H4 (cell line): ENCODE measurements around the gene FYB2. TPM values are rescaled to one million over a fixed set of nuclear protein-coding genes. Genes with fewer than 3 reads are reported as not detected.

Experiments
- DNase-seq: peaks from one replicate; pipeline ENCODE4 v3.0.0-alpha.2; 2015; ENCODE audit warnings: low spot score
- total RNA-seq: library from RNA; depleted of rRNA; stranded (reverse); fragments of >200 nt; shearing (Covaris generic); gene quantifications from 2 replicates; pipeline ENCODE4 v1.2.3, GENCODE V29; 2014; rRNA removed

FYB2 gene, protein sequence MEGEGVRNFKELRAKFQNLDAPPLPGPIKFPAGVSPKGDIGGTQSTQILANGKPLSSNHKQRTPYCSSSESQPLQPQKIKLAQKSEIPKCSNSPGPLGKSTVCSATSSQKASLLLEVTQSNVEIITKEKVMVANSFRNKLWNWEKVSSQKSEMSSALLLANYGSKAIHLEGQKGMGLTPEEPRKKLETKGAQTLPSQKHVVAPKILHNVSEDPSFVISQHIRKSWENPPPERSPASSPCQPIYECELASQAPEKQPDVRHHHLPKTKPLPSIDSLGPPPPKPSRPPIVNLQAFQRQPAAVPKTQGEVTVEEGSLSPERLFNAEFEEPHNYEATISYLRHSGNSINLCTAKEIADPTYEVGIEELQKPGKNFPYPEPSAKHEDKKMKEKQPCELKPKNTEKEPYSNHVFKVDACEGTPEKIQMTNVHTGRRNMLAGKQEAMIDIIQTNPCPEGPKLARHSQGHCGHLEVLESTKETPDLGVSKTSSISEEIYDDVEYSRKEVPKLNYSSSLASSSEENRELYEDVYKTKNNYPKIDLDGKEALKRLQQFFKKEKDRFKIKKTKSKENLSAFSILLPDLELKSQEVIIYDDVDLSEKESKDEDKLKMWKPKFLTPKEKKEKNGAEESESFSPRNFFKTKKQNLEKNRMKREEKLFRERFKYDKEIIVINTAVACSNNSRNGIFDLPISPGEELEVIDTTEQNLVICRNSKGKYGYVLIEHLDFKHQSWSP
- total RNA-seq: not detected in 2 replicates

DNA sequence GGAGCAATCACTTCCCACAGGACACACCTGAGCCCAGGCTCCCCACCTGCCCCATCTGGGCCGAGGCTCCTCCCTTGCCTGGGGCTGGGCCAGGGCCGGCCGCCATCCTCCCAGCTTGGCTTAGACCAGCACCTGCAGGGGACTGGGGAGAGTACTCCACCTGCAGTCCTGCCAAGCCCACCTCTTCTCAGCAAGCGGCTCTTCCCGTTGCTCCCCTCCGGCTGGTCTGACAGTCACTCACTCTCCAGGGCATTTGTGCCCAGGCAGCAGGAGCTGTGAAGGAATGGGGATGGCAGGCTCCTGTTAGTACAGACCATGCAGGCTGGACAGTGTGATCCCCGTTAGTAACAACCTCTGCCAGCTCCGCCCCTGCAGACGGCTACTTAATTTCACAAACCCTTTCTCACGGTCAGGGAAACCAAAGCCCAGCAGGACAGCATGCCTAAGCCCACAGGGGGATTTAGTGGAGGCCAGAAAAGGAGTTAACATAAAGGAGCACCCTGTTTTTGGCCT, at the start of gene FYB2:
Gene FYB2 (minus strand): TSS at position 18 of the 513 bp plus-strand sequence. CDS start 114 bp downstream, outside the sequence.
- no peak for DNase-seq

DNA sequence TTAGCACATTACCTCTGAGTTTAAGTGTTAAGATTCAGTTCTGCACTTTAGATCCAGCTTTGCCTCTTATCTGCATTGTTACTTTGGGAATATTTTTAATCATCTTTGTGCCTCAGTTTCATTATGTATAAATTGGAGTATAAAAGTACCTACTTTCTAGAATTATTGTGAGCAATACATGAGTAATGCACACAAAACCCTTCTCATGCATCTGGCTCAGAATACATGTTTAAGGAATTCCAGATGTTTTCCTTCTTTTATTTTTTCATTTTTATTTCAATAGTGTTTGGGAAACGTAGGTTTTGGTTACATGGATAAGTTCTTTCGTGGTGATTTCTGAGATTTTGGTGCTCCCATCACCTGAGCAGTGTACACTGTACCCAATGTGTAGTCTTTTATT, 49.6 kb upstream of the FYB2 start:
- no peak for DNase-seq

DNA sequence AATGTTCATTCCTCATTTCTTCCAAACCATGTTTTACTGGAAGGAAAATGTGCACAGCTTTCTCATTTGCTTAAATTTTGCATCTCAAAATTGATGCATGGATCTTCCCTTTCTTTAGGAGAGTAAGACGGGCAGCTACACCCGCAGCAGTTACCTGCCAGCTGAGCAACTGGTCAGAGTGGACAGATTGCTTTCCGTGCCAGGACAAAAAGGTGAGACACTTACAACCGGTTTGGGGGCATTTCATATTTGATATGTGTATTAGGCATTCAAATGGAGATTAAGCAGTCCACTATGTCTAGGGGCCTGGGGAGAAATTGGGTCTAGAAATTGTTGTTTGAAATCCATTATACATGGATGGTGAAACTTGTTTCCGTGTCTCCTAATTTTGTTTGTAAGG, 48.3 kb upstream of the FYB2 start:
- no peak for DNase-seq

DNA sequence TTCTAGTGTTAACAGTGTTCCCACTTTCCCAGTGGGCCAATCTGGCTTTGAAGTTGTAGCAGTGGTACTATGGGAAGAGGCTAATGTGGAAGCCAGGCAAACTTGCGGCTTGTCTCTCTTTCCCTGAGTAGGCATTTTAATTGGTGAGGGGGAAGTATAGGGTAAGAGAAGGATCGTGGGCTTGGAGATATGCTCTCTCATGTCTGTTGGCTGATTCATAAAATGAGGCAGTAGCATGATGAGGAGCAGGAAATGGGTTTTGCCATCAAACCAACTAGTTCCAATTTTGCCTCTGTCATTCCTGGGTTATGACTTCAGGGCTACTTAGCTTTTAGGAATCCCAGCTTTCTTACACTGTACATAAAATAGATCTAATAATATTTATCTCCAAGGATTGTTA, 47.5 kb upstream of the FYB2 start:
- DNase-seq: no peak

DNA sequence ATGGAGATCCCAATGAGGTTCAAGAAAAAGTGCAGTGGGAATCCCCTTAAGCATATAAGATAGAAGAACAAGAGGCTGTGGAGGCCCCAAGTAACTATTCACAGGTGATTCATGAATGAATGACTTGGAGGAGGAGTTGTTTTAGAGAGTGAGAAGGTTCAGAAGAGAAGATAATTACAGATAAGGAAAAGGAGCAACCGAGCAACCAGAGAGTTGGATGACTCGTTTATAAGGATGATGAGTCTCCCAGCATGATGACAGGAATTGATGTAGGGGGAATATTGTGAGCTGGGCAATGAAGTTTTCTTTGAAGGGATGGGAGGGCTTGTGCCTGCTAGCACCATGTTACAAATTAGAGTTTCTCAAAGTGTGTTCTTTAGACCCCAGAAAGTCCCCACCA, 45.2 kb upstream of the FYB2 start:
- no peak for DNase-seq

DNA sequence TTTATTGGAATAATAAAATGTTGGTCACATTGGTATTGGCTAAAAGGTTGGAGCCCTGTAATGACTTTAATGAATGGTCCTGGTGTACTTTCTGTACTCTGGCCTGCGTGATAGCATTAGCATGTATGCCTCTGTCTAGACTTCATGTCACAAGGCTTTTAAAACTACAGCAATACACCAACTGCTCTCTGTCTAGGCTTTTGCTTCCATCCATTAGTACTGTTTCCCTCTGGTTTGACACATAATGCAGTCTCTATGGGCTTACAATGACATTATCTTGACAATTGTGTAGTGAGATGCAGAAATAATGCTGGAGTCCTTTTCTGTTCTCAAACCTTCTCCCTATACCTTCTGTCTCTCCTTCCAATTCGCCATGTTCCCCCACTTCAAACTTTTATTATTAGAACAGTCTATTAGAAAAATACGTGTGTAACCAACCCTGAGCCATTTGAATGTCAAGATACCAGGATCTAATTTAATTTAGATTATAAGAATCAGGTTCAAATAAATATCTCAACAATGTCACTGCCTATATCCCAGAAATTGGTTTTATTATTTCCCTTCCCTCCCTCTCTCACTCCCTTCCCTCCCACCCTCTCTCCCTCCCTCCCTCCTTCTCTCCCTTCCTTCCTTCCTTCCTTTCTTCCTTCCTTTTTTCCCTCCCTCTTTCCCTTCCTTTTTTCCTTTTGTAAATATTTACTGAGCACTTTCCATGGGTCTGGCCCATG, 44.2 kb upstream of the FYB2 start:
- DNase-seq: no peak

DNA sequence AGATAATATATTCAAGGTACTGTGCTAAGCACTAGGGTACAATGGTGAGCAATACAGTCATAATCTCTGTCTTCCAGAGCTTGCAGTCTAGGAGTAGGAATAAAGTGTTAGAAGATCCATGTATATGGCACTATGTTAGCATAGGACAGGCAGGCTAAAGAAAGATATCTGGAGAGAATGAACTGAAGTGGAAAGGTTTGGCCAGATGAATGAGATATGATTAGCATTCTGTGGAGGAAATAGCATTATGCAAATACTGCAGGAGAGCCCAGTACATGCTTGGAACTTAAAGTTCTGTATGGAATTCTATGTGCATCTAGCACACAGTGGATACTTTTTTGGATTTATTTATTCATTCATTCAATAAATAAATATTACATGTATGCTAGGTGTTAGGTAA, 40.1 kb upstream of the FYB2 start:
- DNase-seq: no peak

DNA sequence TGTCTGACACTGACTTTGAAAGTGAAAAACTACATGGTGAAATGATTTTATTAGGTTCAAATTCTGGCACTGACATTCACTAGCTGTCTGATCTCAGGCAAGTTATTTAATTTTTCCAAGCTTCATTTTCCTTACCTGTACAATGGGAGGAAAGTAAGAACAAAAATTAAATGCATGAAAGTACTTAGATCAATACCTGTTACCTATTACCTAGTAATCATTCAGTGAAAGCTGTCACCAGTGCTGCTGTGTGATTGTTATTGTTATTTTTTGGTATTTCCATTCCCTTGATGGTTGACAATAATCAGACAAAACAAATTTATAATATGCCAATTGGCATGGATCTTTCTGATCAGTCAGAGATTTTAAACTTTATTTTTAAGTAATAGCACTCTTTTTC, 37.0 kb upstream of the FYB2 start:
- no peak for DNase-seq

DNA sequence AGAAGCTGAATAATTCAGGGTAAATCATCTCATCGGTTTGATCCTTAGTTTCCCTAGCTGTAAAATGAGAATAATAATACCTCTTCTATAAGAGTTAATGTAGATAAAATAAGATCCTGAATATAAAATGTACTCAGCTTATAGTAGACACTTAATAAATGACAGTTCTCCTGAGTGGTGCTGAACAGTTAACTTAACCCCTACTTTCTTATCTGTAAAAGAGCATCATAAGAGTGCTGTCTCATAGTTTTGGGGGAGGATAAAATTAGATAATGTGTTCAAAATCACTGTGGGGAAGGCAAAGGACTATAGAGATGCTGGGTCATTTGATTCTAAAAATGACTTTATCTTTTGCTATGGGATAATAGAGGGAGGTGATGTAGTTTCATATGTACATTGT, 36.0 kb upstream of the FYB2 start:
- DNase-seq: no peak

DNA sequence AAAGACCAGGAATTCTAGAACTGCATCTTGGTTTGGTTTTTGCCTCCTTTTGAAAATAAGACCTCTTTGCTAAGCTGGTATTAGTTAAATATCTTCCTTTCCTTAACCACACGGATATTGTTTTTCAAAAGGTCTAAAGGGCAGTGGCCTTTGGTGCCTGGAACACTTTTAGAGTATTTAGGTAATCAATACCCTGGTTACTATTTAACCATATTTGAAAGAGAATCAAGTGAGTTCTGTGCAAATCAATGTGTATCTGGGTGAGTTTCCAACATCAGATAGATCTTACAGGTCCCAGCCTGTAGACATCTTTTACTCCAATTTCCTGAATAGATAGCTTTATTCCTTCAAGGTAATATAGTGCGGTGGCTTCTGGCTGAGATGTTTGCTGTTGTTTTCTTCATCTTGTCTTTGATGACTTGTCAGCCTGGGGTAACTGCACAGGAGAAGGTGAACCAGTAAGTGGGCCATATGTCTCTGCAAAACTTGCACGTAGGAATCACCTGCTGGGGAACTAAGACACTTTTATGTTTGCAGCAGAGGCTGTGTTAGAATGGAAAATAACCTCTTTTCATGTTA, 35.4 kb upstream of the FYB2 start, which contains the start of gene C8A:
Gene C8A (plus strand): TSS at position 277 of the 579 bp plus-strand sequence. CDS start 105 bp downstream, at position 382.
- no peak for DNase-seq

DNA sequence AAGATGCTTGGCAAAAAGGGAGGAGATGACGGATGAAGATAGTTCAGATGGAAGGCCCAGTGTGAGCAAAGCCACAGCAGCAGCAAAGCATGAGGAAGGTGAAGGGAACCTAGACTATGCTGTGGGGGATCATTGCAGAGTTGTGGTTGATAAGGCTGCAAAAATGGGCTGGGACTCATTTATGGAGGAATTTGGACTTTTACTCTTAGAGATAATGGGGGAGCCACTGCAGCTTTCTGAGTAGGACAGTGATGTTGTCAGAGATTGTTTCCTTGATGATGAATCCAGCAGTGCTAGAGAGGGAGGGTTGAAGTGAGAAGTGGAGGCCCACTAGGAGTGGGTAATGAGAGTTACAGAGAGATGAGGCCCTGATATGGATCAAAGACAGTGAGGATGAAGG, 33.3 kb upstream of the FYB2 start:
- no peak for DNase-seq

DNA sequence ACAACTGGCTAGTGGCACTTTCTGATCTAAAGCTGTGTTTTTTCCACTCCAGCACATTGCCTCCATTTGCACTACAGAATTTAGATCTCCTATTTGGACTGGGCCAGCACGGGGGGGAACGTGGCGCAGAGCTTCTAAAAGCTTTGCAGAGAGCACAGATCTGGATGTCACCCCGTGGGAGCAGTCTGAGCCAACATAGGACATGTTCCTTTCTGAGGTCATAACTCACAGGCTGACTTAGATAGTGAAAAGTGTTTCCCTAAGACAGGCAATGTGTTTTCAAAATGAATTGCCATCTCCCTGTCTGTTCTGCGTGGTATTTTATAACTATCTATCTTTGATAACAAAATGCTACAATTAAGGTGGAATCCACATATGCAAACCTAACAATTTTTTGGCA, 31.7 kb upstream of the FYB2 start:
- DNase-seq: no peak

DNA sequence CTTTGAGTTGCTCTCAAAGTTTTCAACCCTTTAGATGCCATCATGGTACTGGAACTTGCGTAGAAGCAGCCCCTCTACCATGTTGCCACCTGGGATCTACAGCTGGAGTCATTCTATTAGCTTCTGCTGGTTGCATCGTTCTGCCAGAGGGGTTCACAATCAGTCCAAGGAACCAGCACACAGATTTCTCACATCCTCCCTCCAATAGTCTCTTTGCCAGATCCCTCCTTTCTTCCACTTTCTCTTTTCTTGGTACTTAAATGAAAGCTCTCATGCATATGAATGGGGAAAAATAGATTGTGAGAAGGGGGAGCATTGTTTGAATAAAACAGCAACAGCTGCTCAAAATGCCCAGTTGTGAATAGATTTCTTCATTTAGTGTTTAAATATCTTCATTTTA, 31.2 kb upstream of the FYB2 start:
- no peak for DNase-seq

DNA sequence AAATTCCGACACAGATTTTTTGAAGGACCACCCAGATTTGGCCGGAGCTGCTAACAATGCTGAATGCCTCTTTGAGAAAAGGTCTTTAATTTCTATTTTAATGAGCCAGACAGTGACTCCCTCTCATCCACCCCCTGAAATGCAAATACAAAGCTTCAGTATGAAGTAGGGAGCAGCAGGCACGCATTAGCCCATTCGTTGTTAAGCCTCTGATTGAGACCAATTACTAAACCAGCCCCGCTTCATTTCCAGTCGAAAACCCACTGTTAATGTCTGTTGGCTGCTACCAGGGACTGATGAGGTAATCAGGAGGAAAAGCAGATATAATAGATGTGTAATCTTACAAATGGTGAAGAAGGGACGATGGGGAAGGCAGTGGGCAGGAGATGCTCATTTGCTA, 30.5 kb upstream of the FYB2 start:
- DNase-seq: no peak

DNA sequence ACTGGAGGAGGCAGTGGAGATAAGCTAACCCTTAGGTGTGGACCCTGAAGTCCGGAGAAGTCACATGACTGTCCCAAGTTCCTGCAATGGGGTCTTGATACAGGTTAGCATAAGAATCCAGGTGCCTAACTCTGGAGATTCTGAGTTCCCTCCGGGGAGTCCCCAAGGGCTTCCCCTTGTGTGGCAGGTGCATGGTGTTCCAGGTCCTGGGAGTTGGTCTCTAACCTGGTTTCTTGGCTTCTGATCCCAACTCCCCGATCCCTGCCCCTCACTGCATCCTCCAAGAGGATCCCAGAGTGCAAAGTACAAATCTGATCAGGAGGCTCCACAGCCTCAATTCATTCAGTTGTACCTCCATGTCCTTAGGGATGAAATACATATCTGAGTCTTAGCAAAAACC, 26.1 kb upstream of the FYB2 start:
- no peak for DNase-seq

DNA sequence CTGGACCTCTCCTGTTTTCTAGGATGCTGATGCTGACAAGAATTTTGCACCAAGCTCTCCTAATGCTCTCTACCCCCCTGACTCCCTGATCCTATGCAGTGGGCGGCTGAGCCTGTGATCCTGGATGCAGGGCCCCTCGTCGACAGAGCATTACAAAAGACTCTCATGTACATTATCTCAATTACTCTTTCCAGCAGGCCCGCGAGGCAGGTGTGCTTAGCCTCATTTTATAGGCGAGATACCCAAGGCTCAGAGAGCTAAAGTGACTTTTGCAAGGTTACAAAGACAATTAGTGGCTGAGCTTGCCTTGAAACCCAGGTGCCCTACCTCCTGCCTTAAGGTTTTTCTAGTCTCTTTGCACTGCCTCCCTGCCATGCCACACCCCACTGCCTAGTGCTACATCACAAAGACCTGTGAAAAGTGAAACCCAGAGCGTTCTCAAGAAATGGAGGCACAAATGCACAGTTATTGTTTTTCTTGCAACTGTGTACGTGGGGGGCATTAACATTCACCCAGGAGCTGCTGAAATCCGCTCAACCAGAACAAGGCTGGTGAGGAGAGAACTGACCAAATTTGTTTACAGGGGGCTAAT, 25.4 kb upstream of the FYB2 start:
- DNase-seq: no peak

DNA sequence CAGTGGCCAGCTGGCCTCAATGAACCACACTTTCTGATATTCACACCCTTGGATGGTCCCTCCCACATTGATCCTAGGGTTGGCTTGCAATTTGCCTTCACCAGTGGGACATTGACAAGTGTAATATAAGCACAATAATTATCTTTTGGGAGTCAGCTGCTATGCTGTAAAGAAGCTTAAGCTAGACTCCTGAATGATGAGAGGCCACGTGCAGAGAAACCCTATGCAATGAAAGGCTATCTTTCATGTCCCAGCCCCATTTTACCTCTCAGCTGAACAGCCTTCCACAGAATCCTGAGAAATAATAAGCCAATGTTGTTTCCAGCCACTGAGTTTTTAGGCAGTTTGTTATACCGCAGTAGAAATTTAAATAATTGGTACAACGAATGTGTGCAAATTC, 24.3 kb upstream of the FYB2 start:
- DNase-seq: no peak

DNA sequence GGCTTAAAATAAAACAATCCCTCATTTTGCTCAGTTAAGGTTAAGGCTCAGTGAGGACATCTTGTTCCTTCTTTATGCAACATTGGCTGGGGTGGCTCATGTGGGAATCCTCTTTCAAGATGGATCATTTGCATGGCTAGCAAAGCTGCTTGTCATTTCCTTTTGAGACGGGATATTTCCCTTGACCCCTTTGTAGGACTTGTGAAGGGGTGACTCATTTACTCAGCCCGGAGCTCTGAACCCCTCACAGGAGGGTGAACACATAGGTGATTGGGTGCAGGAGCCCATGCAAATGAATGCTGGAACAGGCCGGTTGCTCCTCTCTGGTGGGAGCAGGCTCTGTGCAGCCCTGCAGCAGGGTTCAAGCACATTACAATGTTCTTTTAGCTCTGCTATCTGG, 19.6 kb upstream of the FYB2 start:
- no peak for DNase-seq

DNA sequence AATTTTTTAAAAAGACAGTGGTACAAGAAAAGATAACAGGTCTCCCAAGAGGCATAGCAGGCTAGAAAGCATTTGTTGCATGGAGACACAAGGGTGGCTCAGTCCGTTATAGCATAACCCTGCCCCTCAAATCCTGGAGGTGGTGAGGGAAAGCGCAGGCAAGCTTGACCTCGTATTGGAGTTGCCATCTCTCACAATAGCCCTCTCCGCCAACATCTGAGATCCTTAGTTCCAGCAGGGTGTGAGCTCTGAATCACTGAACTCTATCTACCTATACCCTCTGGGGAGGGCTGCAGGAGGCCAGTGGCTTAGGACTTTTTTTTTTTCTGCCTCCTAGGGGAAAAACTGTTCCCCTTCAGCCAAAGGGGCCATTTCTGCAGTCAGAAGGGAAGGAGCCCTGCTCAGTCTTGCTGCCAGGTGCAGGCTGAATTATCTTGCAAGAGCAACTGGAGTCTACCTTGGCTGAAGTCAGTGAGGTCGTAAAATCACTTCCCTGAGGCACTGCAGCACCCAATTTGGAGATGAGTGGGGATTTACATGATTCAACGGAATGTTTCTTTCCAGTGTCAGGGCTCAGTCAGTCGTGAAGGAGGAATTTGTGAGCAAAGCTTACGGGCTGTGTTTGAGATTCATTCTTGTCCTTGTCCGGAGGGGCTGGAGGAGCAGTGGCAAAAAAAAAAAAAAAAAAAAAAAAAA, 18.2 kb upstream of the FYB2 start:
- no peak for DNase-seq

DNA sequence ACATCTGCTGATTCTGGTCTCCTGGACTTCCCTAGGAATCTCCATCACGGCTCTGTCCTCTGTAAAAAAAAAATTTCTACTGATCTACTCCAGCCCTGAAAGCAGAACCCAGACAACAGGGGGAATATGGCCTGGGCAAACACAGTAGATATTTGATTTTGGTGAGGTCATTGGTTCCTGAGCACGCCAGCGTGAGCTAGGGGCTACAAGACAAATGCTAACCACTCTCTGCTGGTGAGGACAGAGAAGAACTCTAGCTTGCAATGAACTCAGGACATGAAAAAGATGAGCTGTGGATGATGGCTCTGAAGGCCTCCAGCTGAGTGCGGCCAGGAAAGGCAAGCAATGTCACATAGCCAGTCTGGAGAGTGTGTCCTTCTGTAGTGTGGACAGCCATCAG, 17.2 kb upstream of the FYB2 start:
- DNase-seq: no peak

DNA sequence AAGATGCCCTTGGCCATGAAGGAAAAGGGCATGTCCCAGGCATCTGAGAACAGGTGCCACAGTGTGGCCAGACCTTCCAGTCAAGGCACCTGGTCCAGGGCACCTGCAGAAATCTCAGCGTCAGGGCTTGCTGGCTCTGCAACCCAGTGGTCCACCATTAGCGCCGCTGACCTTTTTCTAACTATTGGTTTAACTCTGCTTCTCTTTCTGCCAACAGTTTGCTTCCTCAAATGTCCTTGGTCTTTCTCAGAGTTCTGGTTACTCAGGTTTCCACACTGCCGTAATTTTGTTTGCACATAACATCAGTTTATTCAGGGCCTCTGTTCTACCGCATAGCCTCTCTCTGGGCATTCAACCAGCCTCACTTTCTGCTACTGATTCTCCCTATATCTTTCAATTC, 16.5 kb upstream of the FYB2 start:
- no peak for DNase-seq
